ENCODE measurements around the gene MTHFD1L. TPM values are rescaled to one million over a fixed set of nuclear protein-coding genes. Genes with fewer than 3 reads are reported as not detected.

Gene MTHFD1L
- total RNA-seq, 1 donor from 2014 or later: 59.1 TPM

DNA sequence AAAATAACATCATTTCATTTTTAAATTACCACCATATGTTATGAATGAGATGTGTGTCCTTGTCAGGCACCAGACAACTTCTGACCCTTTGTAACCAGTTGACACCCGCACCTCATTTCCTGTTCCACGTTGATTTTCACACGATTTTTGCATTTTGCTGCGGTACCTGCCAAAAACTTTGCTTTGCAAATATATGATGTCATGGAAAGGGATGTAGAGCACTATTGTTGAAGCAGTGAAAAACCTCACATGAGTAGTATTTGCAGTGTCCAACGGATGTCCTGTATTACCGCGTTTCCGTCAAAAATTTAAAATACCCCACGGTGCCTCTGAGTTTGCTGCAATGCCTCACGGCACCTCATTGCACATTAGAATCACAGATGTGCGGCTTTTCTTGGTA, 115.6 kb downstream of the MTHFD1L start:
- H3K27me3 Mint-ChIP-seq (ENCODE audit: low read depth): no peaks in the 10 kb centered on the region
- peaks cover 1% of the 10 kb centered on the region for H3K36me3 Mint-ChIP-seq
- H3K27ac Mint-ChIP-seq: peak overlapping the region; percentile 87
- no peak overlapping the region for H3K4me3 Mint-ChIP-seq
- no peak for DNase-seq (ENCODE audit: low spot score in 2 of 2, unreplicated experiment in 2 of 2)
- H3K9me3 Mint-ChIP-seq: no peaks in the 10 kb centered on the region
- H3K4me1 Mint-ChIP-seq: peaks cover 37% of the 10 kb centered on the region
- TF ChIP-seq, protein P1, sequence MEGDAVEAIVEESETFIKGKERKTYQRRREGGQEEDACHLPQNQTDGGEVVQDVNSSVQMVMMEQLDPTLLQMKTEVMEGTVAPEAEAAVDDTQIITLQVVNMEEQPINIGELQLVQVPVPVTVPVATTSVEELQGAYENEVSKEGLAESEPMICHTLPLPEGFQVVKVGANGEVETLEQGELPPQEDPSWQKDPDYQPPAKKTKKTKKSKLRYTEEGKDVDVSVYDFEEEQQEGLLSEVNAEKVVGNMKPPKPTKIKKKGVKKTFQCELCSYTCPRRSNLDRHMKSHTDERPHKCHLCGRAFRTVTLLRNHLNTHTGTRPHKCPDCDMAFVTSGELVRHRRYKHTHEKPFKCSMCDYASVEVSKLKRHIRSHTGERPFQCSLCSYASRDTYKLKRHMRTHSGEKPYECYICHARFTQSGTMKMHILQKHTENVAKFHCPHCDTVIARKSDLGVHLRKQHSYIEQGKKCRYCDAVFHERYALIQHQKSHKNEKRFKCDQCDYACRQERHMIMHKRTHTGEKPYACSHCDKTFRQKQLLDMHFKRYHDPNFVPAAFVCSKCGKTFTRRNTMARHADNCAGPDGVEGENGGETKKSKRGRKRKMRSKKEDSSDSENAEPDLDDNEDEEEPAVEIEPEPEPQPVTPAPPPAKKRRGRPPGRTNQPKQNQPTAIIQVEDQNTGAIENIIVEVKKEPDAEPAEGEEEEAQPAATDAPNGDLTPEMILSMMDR (IDR thresholded peaks at IDR 0.05; ENCODE audit: unreplicated experiment): no peak

DNA sequence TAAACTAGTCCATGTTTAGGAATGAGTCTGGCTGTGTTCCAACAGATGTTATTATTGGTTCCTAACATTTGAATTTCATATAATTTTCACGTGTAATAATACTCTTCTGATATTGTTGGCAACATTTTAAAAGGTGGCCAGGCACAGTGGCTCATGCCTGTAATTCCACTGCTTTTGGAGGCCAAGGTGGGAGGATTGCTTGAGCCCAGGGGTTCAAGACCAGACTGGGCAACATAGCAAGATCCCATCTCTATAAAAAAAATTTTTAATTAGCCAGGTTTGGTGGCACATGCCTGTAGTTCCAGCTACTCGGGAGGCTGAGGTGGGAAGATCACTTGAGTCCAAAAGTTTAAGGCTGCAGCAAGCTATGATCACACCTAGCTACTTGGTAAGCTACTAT, 116.2 kb downstream of the MTHFD1L start:
- Mint-ChIP-seq H3K4me3 (no peak overlapping the region), H3K36me3 (peaks cover 1% of the 10 kb centered on the region), H3K4me1 (peaks cover 38% of the 10 kb centered on the region), H3K27ac (no peak overlapping the region), H3K27me3 (ENCODE audit: low read depth) (no peaks in the 10 kb centered on the region), H3K9me3 (no peaks in the 10 kb centered on the region)
- DNase-seq (ENCODE audit: low spot score in 2 of 2, unreplicated experiment in 2 of 2): no peak
- TF ChIP-seq, protein P1 (IDR thresholded peaks at IDR 0.05; ENCODE audit: unreplicated experiment): no peak

DNA sequence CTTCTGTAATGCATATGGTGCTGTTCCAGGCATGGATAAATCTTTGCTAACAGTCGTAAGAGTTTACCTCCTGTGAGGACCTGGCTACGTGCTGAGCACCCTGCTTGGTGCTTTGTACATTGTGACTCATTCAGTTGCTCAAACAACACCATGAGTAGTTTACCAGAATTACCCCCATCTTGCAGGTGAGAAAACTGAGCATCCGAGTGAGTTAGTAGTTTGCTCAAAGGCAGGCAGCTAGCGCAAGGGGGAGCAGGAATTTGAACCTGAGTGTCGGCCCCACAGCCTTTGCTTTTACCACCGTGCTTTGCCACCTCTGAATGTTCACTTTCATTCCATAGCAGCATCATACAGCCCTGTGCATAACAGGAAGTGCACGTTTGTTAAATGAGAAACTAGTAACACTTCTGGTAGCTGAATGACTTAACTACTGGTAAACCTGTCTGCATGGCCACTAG, 121.9 kb downstream of the MTHFD1L start:
- DNase-seq (ENCODE audit: low spot score in 2 of 2, unreplicated experiment in 2 of 2): no peak
- TF ChIP-seq, protein P1 (IDR thresholded peaks at IDR 0.05; ENCODE audit: unreplicated experiment): no peak
- Mint-ChIP-seq H3K27me3 (ENCODE audit: low read depth) (no peaks in the 10 kb centered on the region), H3K4me1 (peaks cover 31% of the 10 kb centered on the region), H3K36me3 (peaks cover 6% of the 10 kb centered on the region), H3K9me3 (no peaks in the 10 kb centered on the region), H3K27ac (peak overlapping the region; percentile 89), H3K4me3 (no peak overlapping the region)

DNA sequence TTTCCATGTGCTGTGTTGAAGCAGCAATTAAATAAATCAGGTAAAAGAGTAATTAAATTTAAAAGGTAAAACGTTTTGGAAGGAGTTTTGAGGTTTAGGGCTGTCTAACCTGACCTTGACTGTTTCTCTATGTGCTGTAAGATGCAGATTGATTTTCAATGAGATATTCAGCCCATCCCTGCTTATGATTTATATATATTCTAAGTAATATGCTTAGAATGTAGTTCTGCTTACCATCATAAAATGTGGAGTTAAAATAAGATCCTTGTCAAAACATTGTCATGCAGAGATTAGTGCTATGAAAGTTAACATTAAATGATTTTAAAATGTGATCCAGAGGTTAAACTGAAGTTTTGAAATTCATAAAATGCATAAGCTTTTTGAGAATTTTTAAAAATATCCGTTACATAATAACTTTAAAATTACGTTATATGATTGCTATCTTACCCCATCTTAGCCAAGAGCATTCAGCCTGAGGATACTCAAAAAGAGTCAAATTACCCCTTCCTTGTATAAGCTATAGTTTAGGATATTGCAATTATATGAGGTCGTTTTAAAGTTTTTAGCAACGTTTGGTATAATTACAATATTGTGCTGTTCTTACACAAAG, 122.5 kb downstream of the MTHFD1L start:
- peaks cover 31% of the 10 kb centered on the region for H3K4me1 Mint-ChIP-seq
- no peak for DNase-seq (ENCODE audit: low spot score in 2 of 2, unreplicated experiment in 2 of 2)
- H3K4me3 Mint-ChIP-seq: no peak overlapping the region
- H3K36me3 Mint-ChIP-seq: peaks cover 9% of the 10 kb centered on the region
- TF ChIP-seq, protein P1 (IDR thresholded peaks at IDR 0.05; ENCODE audit: unreplicated experiment): no peak
- peak overlapping the region; percentile 89 for H3K27ac Mint-ChIP-seq
- H3K27me3 Mint-ChIP-seq (ENCODE audit: low read depth): no peaks in the 10 kb centered on the region
- H3K9me3 Mint-ChIP-seq: no peaks in the 10 kb centered on the region

DNA sequence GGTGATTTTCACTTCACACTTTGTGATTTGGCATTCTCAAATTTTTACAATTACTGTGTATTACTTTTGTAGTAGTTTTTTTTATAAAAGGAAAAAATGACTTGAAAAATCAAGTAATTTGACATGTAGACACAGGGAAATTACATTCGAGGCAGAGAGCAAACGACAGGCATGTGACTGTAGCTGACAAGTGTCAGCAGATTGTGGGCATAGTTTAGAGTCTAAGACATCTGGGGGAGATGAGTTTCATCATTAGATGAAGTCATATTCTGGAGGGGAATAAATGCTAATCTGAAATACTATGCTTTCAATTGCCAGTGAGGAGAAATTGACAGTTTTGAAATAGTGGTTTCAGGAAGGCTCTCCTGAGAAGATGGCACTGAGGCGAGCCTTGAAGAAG, 126.0 kb downstream of the MTHFD1L start:
- Mint-ChIP-seq H3K9me3 (peaks cover 9% of the 10 kb centered on the region), H3K4me1 (peaks cover 22% of the 10 kb centered on the region), H3K27me3 (ENCODE audit: low read depth) (no peaks in the 10 kb centered on the region), H3K36me3 (peaks cover 28% of the 10 kb centered on the region), H3K27ac (peak overlapping the region; percentile 18), H3K4me3 (no peak overlapping the region)
- no peak for DNase-seq (ENCODE audit: low spot score in 2 of 2, unreplicated experiment in 2 of 2)
- TF ChIP-seq, protein P1 (IDR thresholded peaks at IDR 0.05; ENCODE audit: unreplicated experiment): no peak

All from mesothelial cell of epicardium (in vitro differentiated cells).